IgD-negative memory B cell (primary cell): ENCODE data around the gene FRAS1. TPM values are rescaled to one million over a fixed set of nuclear protein-coding genes. Genes with fewer than 3 reads are reported as not detected.
"Not testable (repeated sequence)": the region's sequence is repeated elsewhere in the genome, so short reads cannot be mapped to it uniquely, and the experiment has no call there.

Source experiments
- H3K27ac Mint-ChIP-seq, 3 donors: one replicate each; pipeline ENCODE4 v1.8.0; 2020 to 2022; ENCODE audit warnings: mild to moderate bottlenecking in 3 of 3, mixed read lengths in 3 of 3, moderate library complexity in 1 of 3
- H3K27me3 Mint-ChIP-seq: one replicate; pipeline ENCODE4 v1.8.0; 2021; ENCODE audit warnings: mixed read lengths
- H3K36me3 Mint-ChIP-seq: one replicate; pipeline ENCODE4 v1.8.0; 2020; ENCODE audit warnings: mild to moderate bottlenecking, mixed read lengths
- H3K4me1 Mint-ChIP-seq, 3 donors: one replicate each; pipeline ENCODE4 v1.8.0; 2020 to 2022; ENCODE audit warnings: mixed read lengths in 3 of 3, mild to moderate bottlenecking in 1 of 3
- H3K4me3 Mint-ChIP-seq, 4 donors: one replicate each; pipeline ENCODE4 v1.8.0; 2020 to 2022; ENCODE audit warnings: mild to moderate bottlenecking in 4 of 4, mixed read lengths in 4 of 4, moderate library complexity in 3 of 4
- H3K9me3 Mint-ChIP-seq, 3 donors: one replicate each; pipeline ENCODE4 v1.8.0; 2020 to 2021; ENCODE audit warnings: mixed read lengths in 3 of 3, mild to moderate bottlenecking in 1 of 3
- polyA plus RNA-seq: library from polyadenylated mRNA; unstranded; fragments of 300-500 nt; fragmentation: Illumina TruSeq; gene quantifications from one replicate; pipeline ENCODE4 v1.2.3, GENCODE V29; 2021

Gene FRAS1
- polyA plus RNA-seq = not detected

GRCh38 chr4:78057135-78057599 is at the start of gene FRAS1:
TSS of gene FRAS1 (plus strand) at chr4:78057323. CDS start at chr4:78058010, 687 bp downstream.
- Mint-ChIP-seq H3K27me3 (peaks cover 43% of the 10 kb centered on the region), H3K4me1 (peaks cover 7 to 22% (median 15%) of the 10 kb centered on the region in 3 donors), H3K36me3 (no peaks in the 10 kb centered on the region), H3K4me3 (peak within 1 kb of the TSS; percentile 89 to 95 (median 92)), H3K27ac (peak within 1 kb of the TSS in 2 of 3 donors; percentile 63 to 82), H3K9me3 (no peaks in the 10 kb centered on the region)

- H3K27me3 Mint-ChIP-seq, H3K4me1 Mint-ChIP-seq, H3K27ac Mint-ChIP-seq, H3K36me3 Mint-ChIP-seq: not testable (repeated sequence)
- peak overlapping the region in 2 of 4 donors; percentile 14 to 63 for H3K4me3 Mint-ChIP-seq
- H3K9me3 Mint-ChIP-seq = peaks cover 6 to 15% (median 13%) of the 10 kb centered on the region in 3 donors
Observed at GRCh38 chr4:78011003-78011402, 46.1 kb upstream of the FRAS1 start.

- no peak overlapping the region for H3K4me3 Mint-ChIP-seq
- H3K4me1 Mint-ChIP-seq = peaks cover 0 to 1% (median 0%) of the 10 kb centered on the region in 3 donors
- H3K27ac Mint-ChIP-seq = no peak overlapping the region
- H3K9me3 Mint-ChIP-seq = peaks cover 4 to 11% (median 9%) of the 10 kb centered on the region in 3 donors
- H3K36me3 Mint-ChIP-seq = peaks cover 2% of the 10 kb centered on the region
- H3K27me3 Mint-ChIP-seq = no peaks in the 10 kb centered on the region
Observed at GRCh38 chr4:78014889-78015886, 41.9 kb upstream of the FRAS1 start.

GRCh38 chr4:78018271-78019049 is 38.7 kb upstream of the FRAS1 start:
- Mint-ChIP-seq H3K4me3 (no peak overlapping the region), H3K27ac (no peak overlapping the region), H3K9me3 (no peaks in the 10 kb centered on the region), H3K36me3 (no peaks in the 10 kb centered on the region), H3K27me3 (peaks cover 1% of the 10 kb centered on the region), H3K4me1 (no peaks in the 10 kb centered on the region)

GRCh38 chr4:78019414-78019813 is 37.7 kb upstream of the FRAS1 start:
- H3K27ac Mint-ChIP-seq = no peak overlapping the region
- H3K4me3 Mint-ChIP-seq = no peak overlapping the region
- no peaks in the 10 kb centered on the region for H3K4me1 Mint-ChIP-seq
- peaks cover 1% of the 10 kb centered on the region for H3K27me3 Mint-ChIP-seq
- no peaks in the 10 kb centered on the region for H3K36me3 Mint-ChIP-seq
- no peaks in the 10 kb centered on the region for H3K9me3 Mint-ChIP-seq

- peaks cover 1% of the 10 kb centered on the region for H3K27me3 Mint-ChIP-seq
- H3K4me3 Mint-ChIP-seq = no peak overlapping the region
- H3K4me1 Mint-ChIP-seq = no peaks in the 10 kb centered on the region
- no peaks in the 10 kb centered on the region for H3K9me3 Mint-ChIP-seq
- no peaks in the 10 kb centered on the region for H3K36me3 Mint-ChIP-seq
- no peak overlapping the region for H3K27ac Mint-ChIP-seq
Observed at GRCh38 chr4:78020677-78021076, 36.4 kb upstream of the FRAS1 start.

GRCh38 chr4:78022517-78022916 is 34.6 kb upstream of the FRAS1 start:
- H3K27ac Mint-ChIP-seq = no peak overlapping the region
- H3K27me3 Mint-ChIP-seq = peaks cover 1% of the 10 kb centered on the region
- H3K9me3 Mint-ChIP-seq = no peaks in the 10 kb centered on the region
- no peak overlapping the region for H3K4me3 Mint-ChIP-seq
- no peaks in the 10 kb centered on the region for H3K4me1 Mint-ChIP-seq
- no peaks in the 10 kb centered on the region for H3K36me3 Mint-ChIP-seq

- Mint-ChIP-seq H3K4me1 (no peaks in the 10 kb centered on the region), H3K9me3 (no peaks in the 10 kb centered on the region), H3K27ac (no peak overlapping the region), H3K4me3 (no peak overlapping the region), H3K27me3 (peaks cover 1% of the 10 kb centered on the region), H3K36me3 (no peaks in the 10 kb centered on the region)
Observed at GRCh38 chr4:78024085-78024484, 33.0 kb upstream of the FRAS1 start.

- H3K4me3 Mint-ChIP-seq = no peak overlapping the region
- H3K4me1 Mint-ChIP-seq = no peaks in the 10 kb centered on the region
- no peak overlapping the region for H3K27ac Mint-ChIP-seq
- peaks cover 3% of the 10 kb centered on the region for H3K27me3 Mint-ChIP-seq
- H3K9me3 Mint-ChIP-seq = no peaks in the 10 kb centered on the region
- H3K36me3 Mint-ChIP-seq = no peaks in the 10 kb centered on the region
Observed at GRCh38 chr4:78024576-78025091, 32.5 kb upstream of the FRAS1 start.

- no peak overlapping the region for H3K4me3 Mint-ChIP-seq
- H3K27ac Mint-ChIP-seq = no peak overlapping the region
- no peaks in the 10 kb centered on the region for H3K4me1 Mint-ChIP-seq
- peaks cover 4% of the 10 kb centered on the region for H3K27me3 Mint-ChIP-seq
- H3K36me3 Mint-ChIP-seq = no peaks in the 10 kb centered on the region
- H3K9me3 Mint-ChIP-seq = no peaks in the 10 kb centered on the region
Observed at GRCh38 chr4:78031417-78031950, 25.6 kb upstream of the FRAS1 start.

- H3K36me3 Mint-ChIP-seq = no peaks in the 10 kb centered on the region
- H3K9me3 Mint-ChIP-seq = no peaks in the 10 kb centered on the region
- H3K27me3 Mint-ChIP-seq = peaks cover 4% of the 10 kb centered on the region
- no peak overlapping the region for H3K27ac Mint-ChIP-seq
- no peaks in the 10 kb centered on the region for H3K4me1 Mint-ChIP-seq
- H3K4me3 Mint-ChIP-seq = no peak overlapping the region
Observed at GRCh38 chr4:78032446-78032845, 24.7 kb upstream of the FRAS1 start.

GRCh38 chr4:78032929-78033328 is 24.2 kb upstream of the FRAS1 start:
- Mint-ChIP-seq H3K4me3 (no peak overlapping the region), H3K4me1 (no peaks in the 10 kb centered on the region), H3K9me3 (no peaks in the 10 kb centered on the region), H3K36me3 (no peaks in the 10 kb centered on the region), H3K27me3 (peaks cover 4% of the 10 kb centered on the region), H3K27ac (no peak overlapping the region)

- H3K4me3 Mint-ChIP-seq = no peak overlapping the region
- no peaks in the 10 kb centered on the region for H3K4me1 Mint-ChIP-seq
- H3K9me3 Mint-ChIP-seq = no peaks in the 10 kb centered on the region
- no peaks in the 10 kb centered on the region for H3K36me3 Mint-ChIP-seq
- no peak overlapping the region for H3K27ac Mint-ChIP-seq
- H3K27me3 Mint-ChIP-seq = peaks cover 5% of the 10 kb centered on the region
Observed at GRCh38 chr4:78033861-78034260, 23.3 kb upstream of the FRAS1 start.

- H3K27ac Mint-ChIP-seq = no peak overlapping the region
- H3K27me3 Mint-ChIP-seq = peaks cover 1% of the 10 kb centered on the region
- H3K4me3 Mint-ChIP-seq = no peak overlapping the region
- H3K4me1 Mint-ChIP-seq = no peaks in the 10 kb centered on the region
- peaks cover 0 to 5% (median 0%) of the 10 kb centered on the region in 3 donors for H3K9me3 Mint-ChIP-seq
- no peaks in the 10 kb centered on the region for H3K36me3 Mint-ChIP-seq
Observed at GRCh38 chr4:78038704-78039103, 18.4 kb upstream of the FRAS1 start.

- H3K36me3 Mint-ChIP-seq = peaks cover 2% of the 10 kb centered on the region
- peaks cover 1% of the 10 kb centered on the region for H3K27me3 Mint-ChIP-seq
- peak overlapping the region in 1 of 3 donors; percentile 3 for H3K27ac Mint-ChIP-seq
- H3K4me1 Mint-ChIP-seq = no peaks in the 10 kb centered on the region
- peaks cover 0 to 5% (median 0%) of the 10 kb centered on the region in 3 donors for H3K9me3 Mint-ChIP-seq
- no peak overlapping the region for H3K4me3 Mint-ChIP-seq
Observed at GRCh38 chr4:78039678-78040077, 17.4 kb upstream of the FRAS1 start.
